ENCODE measurements around the gene UNC119B.

The UNC119B gene

GRCh38 chr12:120734210-120734609, 24.0 kb downstream of the UNC119B start:
- no peak for TF ChIP-seq TAF1 (IDR thresholded peaks at IDR 0.05; ENCODE audit: low read depth)
- TF ChIP-seq TCF12 (IDR thresholded peaks at IDR 0.05; ENCODE audit: low read depth), result no peak
- no peak for TF ChIP-seq USF1 (IDR thresholded peaks at IDR 0.05)
- no peak for TF ChIP-seq CREB1 (IDR thresholded peaks at IDR 0.05; ENCODE audit: low read depth)
- no peak for TF ChIP-seq ZBTB7A (IDR thresholded peaks at IDR 0.05; ENCODE audit: low read depth)
- TF ChIP-seq CEBPB (IDR thresholded peaks at IDR 0.05), result no peak
- no peak for TF ChIP-seq YY1 (IDR thresholded peaks at IDR 0.05; ENCODE audit: low read depth)

GRCh38 chr12:120735181-120735580, 24.9 kb downstream of the UNC119B start:
- no peak for TF ChIP-seq ZBTB7A (IDR thresholded peaks at IDR 0.05; ENCODE audit: low read depth)
- no peak for TF ChIP-seq TEAD4 (IDR thresholded peaks at IDR 0.05)

- TF ChIP-seq TCF12 (IDR thresholded peaks at IDR 0.05; ENCODE audit: low read depth), result no peak
- no peak for TF ChIP-seq EP300 (IDR thresholded peaks at IDR 0.05; ENCODE audit: borderline replicate concordance)
- TF ChIP-seq EGR1 (IDR thresholded peaks at IDR 0.05), result no peak
- TF ChIP-seq YY1 (IDR thresholded peaks at IDR 0.05; ENCODE audit: low read depth), result no peak
- no peak for TF ChIP-seq NFIC (IDR thresholded peaks at IDR 0.05)
- TF ChIP-seq MAX (IDR thresholded peaks at IDR 0.05), result no peak
- TF ChIP-seq REST (IDR thresholded peaks at IDR 0.05; ENCODE audit: low read depth), result no peak
- TF ChIP-seq CEBPB (IDR thresholded peaks at IDR 0.05), result no peak
- no peak for TF ChIP-seq CREB1 (IDR thresholded peaks at IDR 0.05; ENCODE audit: low read depth)
- no peak for TF ChIP-seq ZBTB7A (IDR thresholded peaks at IDR 0.05; ENCODE audit: low read depth)
- TF ChIP-seq TAF1 (IDR thresholded peaks at IDR 0.05; ENCODE audit: low read depth), result no peak
- TF ChIP-seq USF1 (IDR thresholded peaks at IDR 0.05), result no peak
- no peak for TF ChIP-seq TEAD4 (IDR thresholded peaks at IDR 0.05)
- no peak for TF ChIP-seq FOXM1 (IDR thresholded peaks at IDR 0.05; ENCODE audit: borderline replicate concordance, low read depth)
Measured at GRCh38 chr12:120736404-120737331, 26.4 kb downstream of the UNC119B start.

GRCh38 chr12:120737557-120738251, 27.4 kb downstream of the UNC119B start:
- 0 out of 2 replicates have a peak, but pooled peaks have one; percentile 6 for TF ChIP-seq RAD21 (IDR thresholded peaks at IDR 0.05; ENCODE audit: low read depth)
- no peak for TF ChIP-seq YY1 (IDR thresholded peaks at IDR 0.05; ENCODE audit: low read depth)

- TF ChIP-seq NFIC (IDR thresholded peaks at IDR 0.05) (no peak), ZBTB7A (IDR thresholded peaks at IDR 0.05; ENCODE audit: low read depth) (no peak), YY1 (IDR thresholded peaks at IDR 0.05; ENCODE audit: low read depth) (no peak), USF1 (IDR thresholded peaks at IDR 0.05) (no peak), EGR1 (IDR thresholded peaks at IDR 0.05) (no peak)
Measured at GRCh38 chr12:120738252-120739030, 28.2 kb downstream of the UNC119B start.

GRCh38 chr12:120739031-120739762, 28.9 kb downstream of the UNC119B start:
- TF ChIP-seq TAF1 (IDR thresholded peaks at IDR 0.05; ENCODE audit: low read depth) (no peak), USF1 (IDR thresholded peaks at IDR 0.05) (no peak), TEAD4 (IDR thresholded peaks at IDR 0.05) (no peak), REST (IDR thresholded peaks at IDR 0.05; ENCODE audit: low read depth) (no peak), EP300 (IDR thresholded peaks at IDR 0.05; ENCODE audit: borderline replicate concordance) (no peak), FOXM1 (IDR thresholded peaks at IDR 0.05; ENCODE audit: borderline replicate concordance, low read depth) (no peak), CREB1 (IDR thresholded peaks at IDR 0.05; ENCODE audit: low read depth) (no peak), TCF12 (IDR thresholded peaks at IDR 0.05; ENCODE audit: low read depth) (no peak), YY1 (IDR thresholded peaks at IDR 0.05; ENCODE audit: low read depth) (no peak), EGR1 (IDR thresholded peaks at IDR 0.05) (no peak), ZBTB7A (IDR thresholded peaks at IDR 0.05; ENCODE audit: low read depth) (no peak), NFIC (IDR thresholded peaks at IDR 0.05) (no peak), RAD21 (IDR thresholded peaks at IDR 0.05; ENCODE audit: low read depth) (no peak), MAX (IDR thresholded peaks at IDR 0.05) (no peak), CEBPB (IDR thresholded peaks at IDR 0.05) (no peak)
